ENCODE measurements around the gene DCBLD1.
A peak's percentile ranks its signal among the peaks of the same experiment; 100 is the strongest.

Gene DCBLD1

DNA sequence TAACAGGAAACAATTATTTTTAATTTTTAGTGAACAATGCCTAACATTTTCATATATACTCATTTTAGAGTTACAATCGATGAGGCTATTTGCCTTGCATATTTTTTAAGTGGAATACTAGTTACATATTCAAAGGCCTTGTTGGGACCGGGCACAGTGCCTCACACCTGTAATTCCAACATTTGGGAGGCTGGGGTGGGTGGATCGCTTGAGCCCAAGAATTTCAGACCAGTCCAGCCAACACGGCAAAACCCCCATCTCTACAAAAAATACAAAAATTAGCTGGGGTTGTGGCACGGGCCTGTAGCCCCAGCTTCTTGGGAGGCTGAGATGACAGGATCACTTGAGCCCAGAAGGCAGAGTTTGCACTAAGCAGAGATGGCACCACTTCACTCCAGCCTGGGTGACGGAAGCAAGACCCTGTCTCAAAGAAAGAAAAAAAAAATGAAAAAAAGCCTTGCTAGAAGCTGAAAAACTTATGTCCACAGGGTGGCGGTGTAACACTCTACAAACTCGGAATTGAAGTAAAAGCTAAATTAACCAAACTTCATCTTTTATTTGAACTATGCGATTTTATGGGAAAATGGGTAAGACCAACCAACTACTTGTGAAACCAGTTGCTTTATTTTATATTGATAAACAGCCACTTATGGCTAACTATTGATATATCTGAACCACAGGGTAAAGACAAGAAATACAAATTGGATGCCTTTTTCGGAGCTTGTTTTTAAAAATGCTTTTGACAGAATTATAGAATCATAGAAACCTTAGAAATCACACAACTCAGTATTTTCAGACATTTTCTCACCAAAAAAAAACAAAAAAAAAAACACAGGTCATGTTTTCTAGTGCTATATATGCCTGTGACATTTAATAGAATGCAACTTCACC, 32.7 kb upstream of the DCBLD1 start:
- H3K27ac ChIP-seq, result no peak overlapping the region
- no peak for TF ChIP-seq ZFX (IDR thresholded peaks at IDR 0.05)
- TF ChIP-seq, protein P1, sequence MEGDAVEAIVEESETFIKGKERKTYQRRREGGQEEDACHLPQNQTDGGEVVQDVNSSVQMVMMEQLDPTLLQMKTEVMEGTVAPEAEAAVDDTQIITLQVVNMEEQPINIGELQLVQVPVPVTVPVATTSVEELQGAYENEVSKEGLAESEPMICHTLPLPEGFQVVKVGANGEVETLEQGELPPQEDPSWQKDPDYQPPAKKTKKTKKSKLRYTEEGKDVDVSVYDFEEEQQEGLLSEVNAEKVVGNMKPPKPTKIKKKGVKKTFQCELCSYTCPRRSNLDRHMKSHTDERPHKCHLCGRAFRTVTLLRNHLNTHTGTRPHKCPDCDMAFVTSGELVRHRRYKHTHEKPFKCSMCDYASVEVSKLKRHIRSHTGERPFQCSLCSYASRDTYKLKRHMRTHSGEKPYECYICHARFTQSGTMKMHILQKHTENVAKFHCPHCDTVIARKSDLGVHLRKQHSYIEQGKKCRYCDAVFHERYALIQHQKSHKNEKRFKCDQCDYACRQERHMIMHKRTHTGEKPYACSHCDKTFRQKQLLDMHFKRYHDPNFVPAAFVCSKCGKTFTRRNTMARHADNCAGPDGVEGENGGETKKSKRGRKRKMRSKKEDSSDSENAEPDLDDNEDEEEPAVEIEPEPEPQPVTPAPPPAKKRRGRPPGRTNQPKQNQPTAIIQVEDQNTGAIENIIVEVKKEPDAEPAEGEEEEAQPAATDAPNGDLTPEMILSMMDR (conservative IDR thresholded peaks at IDR 0.05), result peak; percentile 75

DNA sequence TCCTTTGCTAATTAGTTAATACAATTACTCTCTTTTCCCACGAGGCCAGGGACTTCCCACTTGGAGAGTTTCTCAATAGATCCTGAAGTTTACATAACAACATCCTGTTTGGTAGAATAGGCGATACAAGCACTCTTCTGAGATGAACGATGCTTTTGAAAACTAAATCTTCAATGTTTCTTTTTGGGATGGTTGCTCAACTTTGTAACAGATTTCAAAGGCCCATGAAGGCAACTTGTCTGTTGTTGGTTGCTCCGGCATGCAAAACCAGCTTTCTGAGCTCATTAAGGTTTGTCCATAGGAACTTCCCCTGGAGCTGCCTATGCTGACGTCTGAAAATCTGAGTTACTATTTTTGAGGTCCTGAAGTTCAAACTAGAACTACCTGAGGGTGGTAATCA, 30.8 kb upstream of the DCBLD1 start:
- TF ChIP-seq ZFX (IDR thresholded peaks at IDR 0.05), result no peak
- TF ChIP-seq, protein P1 (conservative IDR thresholded peaks at IDR 0.05), result no peak

DNA sequence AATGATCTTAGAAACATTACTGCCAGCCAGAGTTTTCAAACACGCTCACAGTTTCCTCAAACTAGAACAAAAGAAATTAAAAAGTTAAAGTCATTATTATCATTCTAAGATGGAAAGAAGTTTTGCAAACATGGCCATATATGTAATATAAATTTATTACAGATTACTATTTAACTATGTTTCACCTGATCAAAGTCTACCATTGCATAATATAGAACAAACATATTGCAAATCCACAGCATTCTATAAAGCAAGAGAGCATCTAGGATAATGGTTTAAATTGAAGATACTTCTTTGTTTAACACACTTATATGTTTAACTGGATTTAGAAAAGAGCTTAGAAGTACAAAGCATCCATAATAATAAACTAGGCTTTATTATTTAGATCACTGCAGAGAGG, 26.2 kb upstream of the DCBLD1 start:
- H3K27ac ChIP-seq, result no peak overlapping the region

More for the DNA sequence above, 30.8 kb upstream of the DCBLD1 start:
- H3K27ac ChIP-seq, result no peak overlapping the region

DNA sequence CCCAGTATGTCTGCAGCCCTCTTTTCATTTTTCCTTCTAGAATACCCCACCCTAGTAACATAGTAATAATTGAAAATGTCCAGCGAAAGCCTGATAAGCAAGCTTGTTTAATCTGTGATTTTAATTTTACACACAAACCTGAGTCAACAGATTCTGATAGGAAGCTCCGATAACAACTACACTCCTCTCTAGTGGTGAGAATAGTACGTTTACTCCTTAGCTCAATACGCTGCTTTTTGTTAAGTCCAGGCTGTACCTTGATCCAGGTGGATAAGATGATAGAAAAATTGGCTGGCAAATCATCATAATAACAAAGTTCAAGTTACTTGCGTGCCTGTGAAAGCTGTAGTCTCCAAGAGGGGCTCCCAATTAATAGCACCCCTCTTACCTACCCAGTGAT, 25.5 kb upstream of the DCBLD1 start:
- TF ChIP-seq ZFX (IDR thresholded peaks at IDR 0.05), result no peak
- TF ChIP-seq, protein P1 (conservative IDR thresholded peaks at IDR 0.05), result no peak

More for the DNA sequence above, 26.2 kb upstream of the DCBLD1 start:
- TF ChIP-seq, protein P1 (conservative IDR thresholded peaks at IDR 0.05), result no peak
- no peak for TF ChIP-seq ZFX (IDR thresholded peaks at IDR 0.05)

DNA sequence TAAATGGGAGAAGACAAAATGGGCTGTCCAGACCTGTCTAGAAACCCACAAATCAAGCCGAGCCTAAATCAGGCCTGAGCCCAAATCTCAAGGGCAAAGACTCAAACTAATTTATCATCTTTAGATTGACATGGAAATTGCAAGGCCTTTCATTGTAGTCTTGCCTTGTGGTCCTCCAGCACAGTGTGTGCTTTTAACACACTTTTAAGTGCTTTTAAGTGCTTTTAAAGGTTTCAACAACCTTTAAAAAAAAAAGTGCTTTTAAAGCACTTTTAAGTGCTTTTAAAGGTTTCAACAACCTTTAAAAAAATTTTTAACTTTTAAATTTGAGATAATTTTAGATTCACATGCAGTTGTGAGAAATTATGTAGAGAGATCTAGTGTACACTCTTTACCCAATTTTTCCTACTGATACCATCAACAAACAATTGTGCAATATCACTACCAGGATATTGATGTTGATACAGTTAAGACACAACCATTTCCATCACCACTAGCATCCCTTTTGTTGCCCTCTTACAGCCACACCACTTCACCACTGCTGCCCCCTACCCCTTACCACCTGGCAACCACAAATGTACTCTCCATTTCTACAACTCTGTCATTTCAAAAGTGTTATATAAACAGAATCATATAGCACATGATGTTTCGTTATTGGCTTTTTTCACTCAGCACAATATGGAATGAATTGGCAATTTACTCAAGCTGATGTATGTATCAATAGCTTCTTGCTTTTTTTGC, 23.1 kb upstream of the DCBLD1 start:
- TF ChIP-seq, protein P1 (conservative IDR thresholded peaks at IDR 0.05), result no peak
- no peak for TF ChIP-seq ZFX (IDR thresholded peaks at IDR 0.05)
- H3K27ac ChIP-seq, result no peak overlapping the region

More for the DNA sequence above, 25.5 kb upstream of the DCBLD1 start:
- H3K27ac ChIP-seq, result no peak overlapping the region

DNA sequence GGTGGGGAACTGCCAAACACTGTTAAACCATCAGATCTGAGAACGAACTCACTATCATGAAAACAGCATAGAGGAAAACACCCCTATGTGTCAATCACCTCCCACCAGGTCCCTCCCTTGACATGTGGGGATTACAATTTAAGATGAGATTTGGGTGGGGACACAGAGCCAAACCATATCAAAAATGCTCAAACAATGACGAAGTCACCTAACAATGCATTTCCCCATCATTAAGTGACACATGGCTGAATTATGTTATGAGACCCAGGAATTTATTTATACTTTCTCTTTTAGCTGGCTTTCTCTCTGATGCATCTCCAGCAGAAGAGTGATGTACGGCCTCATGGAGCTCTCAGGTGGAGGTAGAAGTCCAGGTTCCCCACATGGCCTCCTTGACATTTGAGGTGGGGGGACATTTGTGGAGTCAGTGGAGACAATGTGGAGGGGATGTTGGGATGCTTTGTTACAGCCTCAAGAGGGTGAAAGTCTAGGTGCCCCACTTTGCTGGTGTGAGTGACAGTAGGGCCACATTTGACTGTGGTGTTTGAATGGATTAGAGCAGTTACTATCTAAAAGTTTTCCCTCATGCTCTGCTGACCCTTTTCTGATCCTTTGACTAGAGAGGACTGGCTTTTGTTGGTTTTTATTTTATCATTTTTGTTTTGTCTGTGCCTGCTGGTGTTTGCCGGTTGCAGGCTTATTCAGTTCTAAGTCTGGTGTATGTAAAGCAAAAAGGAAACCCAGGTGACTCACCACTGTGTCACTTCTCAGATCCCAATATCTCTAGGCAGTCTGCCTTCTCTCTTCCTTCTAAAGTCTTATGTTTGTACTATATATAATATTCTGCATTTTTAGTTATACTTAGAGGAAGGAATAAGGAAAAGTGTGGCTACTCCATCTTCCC, 18.5 kb upstream of the DCBLD1 start:
- H3K27ac ChIP-seq, result no peak overlapping the region

More for the DNA sequence above, 18.5 kb upstream of the DCBLD1 start:
- TF ChIP-seq ZFX (IDR thresholded peaks at IDR 0.05), result no peak
- TF ChIP-seq, protein P1 (conservative IDR thresholded peaks at IDR 0.05), result no peak

Measured in C4-2B (cell line).